ENCODE results near the gene FAXC.
"Not testable (repeated sequence)": the region's sequence is repeated elsewhere in the genome, so short reads cannot be mapped to it uniquely, and the experiment has no call there.

FAXC gene

DNA sequence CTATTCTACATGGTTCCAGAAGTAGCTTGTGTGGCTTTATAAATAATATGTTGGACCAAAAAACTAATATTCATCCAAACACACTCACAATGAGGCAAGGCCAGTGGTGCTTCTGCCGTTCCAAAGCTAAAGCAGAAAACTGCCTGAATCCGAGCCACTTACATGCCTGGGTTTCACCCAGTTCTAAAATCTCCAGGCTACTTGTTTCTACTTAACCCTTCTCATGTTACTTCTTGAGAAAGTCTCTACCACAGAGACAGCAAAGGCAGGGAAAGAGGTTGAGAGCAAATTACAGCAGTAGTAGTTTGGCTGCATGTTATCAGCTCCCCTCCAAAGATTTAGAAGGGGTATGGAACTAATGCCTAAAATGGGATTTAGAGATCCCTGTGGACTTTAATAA is 62.0 kb downstream of the FAXC start:
- no peak for DNase-seq (ENCODE audit: low read depth in 2 of 2)

DNA sequence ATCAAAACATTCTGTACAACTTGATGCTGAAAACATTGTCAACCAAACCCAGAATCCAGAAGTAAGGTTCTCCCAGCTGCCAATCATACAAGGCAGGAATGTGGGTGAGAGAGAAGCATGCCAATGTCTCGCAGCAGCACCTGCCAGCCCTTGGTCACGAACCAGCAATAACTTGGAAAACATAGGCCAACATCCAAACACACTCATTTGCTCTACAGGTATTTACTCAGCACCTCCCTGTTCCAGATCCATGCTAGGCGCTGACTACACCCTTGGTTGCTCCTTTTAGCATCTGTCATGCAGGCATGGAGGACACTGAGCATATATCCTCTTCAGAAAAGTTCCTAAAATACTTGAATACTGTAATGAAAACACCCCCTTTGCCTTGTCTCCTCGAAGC is 63.6 kb downstream of the FAXC start:
- DNase-seq (ENCODE audit: low read depth in 2 of 2), result no peak

DNA sequence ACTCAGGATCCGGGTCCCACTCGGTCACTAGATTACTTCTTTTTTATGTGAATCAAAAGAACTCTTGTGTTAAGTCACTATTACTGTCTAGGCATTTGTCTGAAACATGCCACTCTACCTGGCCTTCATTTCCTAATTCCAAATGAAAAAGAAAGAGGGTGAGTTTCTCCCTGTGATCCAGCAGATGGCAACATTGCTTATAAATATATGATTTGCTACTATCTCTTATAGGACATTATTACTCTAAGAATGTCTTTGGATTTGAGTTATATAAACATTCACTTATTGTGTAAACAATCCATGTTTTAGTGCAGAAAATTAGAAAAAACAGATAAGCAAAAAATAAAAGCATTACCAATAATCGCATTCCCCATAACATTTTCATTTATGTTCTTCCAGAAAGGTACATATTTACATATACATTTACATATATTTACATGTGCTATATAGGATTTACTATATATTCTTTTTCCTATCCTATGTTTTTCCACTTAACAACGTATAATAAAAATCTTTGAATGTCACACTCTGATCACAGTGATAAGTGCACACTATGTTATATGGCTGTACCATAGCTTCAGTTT is 66.9 kb downstream of the FAXC start:
- DNase-seq (ENCODE audit: low read depth in 2 of 2), result no peak

DNA sequence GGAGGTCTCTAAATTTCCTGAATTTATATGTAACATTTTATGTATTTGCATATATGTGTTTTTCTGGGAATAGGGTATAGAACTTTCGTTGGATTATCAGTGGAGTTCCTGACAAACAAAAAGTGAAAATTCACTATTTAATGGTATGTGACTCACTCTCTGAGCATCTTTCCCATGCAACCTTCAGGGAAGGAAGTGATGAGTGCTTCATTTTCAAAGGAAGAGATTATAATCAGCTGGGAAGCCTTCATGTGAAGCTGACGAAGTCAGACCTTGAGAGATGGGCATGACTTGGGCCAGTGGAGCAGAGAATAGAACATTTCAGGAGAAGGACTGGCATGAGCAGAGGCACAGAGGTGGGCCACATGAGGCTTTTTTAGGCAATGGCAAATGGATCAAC is 72.7 kb downstream of the FAXC start:
- no peak for DNase-seq (ENCODE audit: low read depth in 2 of 2)

DNA sequence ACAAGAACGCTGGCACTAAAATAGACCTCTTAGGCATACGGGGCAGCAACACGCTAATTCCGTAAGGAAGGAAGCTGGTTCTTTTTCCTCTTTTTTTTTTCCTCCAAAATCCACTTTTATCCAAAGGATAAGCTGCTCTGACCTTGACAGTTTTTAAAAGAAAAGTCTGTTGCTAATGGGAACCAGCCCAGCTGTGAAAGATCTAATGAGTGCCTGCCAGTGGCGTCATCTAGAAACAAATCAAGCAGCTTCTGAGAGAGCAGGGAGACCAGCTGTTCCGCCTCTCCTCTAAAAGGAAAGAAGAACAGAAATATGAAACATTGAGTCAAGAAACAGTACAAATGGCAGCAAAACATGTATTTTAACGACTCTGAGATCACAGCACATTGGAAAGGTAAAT is 78.6 kb downstream of the FAXC start:
- DNase-seq (ENCODE audit: low read depth in 2 of 2), result no peak

DNA sequence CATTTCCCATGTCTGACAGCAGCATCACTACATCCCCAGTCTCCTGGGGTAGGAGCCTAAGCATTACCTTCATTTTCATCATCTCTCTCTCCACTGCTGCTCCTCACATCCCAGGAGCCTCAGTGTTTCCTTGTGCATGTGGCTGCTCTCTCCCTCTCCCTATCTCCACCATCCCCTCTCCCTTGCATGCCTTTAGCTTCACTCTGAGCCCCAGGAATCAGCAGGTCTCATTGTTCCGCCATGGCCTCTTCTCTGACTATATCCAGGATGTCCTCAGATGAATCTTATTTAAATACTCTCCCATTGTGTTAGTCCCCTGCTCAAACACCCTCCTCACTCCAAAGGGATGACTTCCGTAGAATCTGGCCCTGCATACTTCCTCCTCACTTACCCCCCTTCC is 79.4 kb downstream of the FAXC start:
- no peak for DNase-seq (ENCODE audit: low read depth in 2 of 2)

DNA sequence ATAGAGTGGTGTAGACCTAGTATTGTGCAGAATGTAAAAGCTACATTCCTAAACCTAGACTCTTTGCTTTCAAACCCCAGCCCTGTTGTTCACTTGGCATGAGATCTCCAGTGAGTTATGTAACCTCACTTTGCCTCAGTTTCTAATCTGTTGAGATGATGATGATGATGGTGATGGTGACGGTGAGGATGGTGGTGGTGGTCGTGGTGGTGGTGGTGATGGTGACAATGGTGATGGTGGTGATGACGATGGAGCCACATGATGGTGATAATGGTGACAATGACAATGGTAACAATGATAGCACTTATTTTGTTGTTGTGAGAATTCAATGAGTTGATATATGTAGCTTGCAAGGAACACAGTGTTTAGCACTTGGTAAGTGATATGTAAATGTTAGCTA is 80.3 kb downstream of the FAXC start:
- DNase-seq (ENCODE audit: low read depth in 2 of 2), result no peak

DNA sequence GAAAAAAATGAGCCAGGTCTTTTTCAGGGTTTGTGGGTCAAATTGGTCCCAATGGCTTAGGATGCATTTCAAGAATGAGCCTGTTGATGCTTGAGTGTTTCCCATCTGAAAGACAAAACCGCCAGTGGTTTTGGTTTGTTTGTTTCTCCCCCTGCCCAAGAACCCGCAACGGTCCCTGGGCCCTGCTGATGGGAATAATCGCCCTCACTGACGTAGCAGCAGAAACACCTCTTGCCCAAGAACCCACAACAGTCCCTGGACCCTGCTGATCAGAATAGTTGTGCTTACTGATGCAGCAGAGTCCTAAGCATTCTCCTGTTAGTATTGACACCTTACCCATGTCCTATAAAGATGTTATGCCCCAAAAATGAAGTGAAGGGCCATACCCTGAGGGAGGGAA is 82.5 kb downstream of the FAXC start:
- not testable (repeated sequence) for DNase-seq (ENCODE audit: low read depth in 2 of 2)

DNA sequence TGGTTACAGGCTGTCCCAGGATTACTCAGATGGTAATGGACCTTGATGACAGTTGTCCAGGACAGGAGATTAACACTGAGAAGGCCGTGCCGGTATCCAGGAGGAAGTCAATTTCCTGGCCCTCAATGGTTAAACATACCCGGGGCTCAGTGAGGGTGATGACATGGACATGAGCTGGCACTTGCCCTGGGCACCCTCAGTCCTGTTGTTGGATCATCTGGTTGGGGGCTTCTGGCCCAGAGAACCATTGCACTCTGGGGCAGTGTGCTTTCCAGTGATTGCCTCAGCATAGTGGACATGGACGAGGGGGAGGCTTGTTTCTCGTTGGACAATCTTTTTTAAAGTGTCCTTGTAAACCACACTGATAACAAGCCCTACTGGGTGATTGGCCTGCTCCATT is 84.0 kb downstream of the FAXC start:
- not testable (repeated sequence) for DNase-seq (ENCODE audit: low read depth in 2 of 2)

DNA sequence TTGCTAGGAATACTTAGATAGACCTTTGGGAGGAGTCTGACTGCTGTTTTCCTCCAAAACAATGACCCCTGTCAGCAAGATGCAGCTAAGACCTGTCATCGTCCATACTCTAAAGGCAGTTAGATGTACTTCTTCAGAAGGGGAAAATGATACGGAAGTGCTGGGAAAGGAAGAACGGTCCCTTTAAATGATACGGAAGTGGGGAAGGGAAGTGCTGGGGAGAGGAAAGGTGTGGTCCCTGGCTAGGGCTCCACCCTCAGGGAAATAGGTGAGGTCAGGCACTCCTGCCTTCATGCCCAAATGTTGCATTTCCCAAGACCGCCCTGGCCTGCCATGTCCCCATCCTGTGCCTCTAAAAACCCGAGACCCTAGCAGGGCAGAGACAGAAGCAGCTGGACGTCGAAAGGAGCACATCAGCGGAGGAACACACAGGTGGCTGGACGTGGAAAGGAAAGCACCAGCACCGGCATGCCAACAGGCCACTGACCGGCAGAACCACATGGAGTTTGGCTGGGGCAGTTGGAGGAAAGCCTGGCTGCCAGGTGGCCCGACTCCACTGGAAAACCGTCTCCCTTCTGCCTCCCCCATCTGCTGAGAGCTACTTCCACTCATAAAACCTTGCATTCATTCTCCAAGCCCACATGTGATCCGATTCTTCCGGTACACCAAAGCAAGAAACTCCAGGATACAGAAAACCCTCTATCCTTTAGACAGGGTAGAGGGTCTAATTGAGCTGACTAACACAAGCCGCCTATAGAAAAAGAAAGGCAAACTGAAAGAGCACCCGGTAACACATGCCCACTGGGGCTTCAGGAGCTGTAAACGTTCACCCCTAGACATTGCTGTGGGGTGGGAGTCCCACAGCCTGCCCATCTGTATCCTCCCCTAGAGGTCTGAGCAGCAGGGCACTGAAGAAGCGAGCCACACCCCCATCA is 94.6 kb downstream of the FAXC start:
- no peak for DNase-seq (ENCODE audit: low read depth in 2 of 2)

DNA sequence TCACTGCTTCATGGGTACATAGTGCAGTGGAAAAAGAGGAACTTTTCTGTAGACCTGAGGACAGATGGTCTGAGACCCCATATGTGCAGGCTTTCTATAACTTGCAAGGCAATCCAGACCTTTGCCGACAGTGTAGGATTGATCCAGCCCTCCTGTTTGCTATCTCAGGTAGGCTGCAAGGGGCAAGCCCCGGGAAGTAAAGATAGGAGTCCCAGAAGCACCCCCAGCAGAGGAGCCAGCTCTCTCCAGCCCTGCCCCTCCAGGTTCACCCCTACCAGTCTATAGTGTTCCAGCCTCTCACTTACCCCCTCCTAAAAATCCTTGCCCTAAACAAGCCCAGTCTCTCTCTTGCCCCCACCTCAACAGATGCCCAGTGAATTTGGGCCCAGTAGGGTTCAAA is 96.2 kb downstream of the FAXC start:
- no peak for DNase-seq (ENCODE audit: low read depth in 2 of 2)

DNA sequence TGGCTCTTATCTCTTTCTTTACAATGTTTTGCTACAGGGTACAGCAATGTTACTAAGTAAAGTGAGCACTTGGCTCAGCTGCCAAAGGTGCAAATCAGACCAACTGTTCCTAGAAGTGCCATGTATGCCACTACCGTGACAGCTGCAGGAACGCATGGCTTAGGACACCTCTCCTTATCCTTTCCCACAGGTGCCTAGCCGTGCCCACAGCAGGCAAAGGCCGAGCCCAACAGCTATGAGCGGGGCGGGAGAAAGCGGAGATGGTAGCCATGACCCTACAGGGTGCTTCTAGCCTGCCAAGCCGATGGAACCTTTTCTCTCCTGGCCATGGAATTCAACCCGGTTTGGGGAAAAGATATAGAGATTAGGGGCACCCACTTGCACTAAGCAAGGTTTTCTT is 97.1 kb downstream of the FAXC start:
- DNase-seq (ENCODE audit: low read depth in 2 of 2), result no peak

DNA sequence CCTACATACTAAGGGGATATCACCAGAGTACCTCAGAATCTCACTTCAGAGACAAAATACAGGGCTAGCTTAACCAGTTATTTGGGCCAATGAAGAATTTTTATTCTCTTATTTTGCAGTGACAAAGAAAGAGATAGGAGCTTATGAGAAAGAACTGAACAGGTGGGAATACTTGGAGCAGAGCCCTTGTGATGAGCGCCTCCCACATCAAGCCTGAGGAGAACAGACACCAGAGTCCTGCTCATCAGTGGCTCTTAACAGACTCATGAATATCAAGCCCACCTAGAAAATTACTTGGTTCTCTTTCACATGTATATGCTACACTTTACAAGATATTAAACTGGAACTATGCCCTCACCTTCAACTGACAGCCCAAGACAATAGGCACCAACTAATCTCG is 99.0 kb downstream of the FAXC start:
- no peak for DNase-seq (ENCODE audit: low read depth in 2 of 2)

DNA sequence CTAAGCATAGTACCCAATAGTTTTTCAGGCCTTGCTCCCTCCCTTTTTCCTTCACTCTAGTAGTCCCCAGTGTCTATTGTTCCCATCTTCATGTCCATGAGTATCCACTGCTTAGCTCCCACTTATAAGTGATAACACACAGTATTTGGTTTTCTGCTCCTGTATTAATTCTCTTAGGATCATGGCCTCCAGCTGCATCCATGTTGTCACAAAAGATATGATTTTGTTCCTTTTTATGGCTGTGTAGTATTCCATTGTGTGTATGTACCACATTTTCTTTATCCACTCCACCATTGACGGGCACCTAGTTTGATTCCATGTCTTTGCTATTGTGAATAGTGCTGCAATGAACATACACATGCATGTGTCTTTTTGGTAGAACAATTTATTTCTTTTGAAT is 102.9 kb downstream of the FAXC start:
- no peak for DNase-seq (ENCODE audit: low read depth in 2 of 2)

DNA sequence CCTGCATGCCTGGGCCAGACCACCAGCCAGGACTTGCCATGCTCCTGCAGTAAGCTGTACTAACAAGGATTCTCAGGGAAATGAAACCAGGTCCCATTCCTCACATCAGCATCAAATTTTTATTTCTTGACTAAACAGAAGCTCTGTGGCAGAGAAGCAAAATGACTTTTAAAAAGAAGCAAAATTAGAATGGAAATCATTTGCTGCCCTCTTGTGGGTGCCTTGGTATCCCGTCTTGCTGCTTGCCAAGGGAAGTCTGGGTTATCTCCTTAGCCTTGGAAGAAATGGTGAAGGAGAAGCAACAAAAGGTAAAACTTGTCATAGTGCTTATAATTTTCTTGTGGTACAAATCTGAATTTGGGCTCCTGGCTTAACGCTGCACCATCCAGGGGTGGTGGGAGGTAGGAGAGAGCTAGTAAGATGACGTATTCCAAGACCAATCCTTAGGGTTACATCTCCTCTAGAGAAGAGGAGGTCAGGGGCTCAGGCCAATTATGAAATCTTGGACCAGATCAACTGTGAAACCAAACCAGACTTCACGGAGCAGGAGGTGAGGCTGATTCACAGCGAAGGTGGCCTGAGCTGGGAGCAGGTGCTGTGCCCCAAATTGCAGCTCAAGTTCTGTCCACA is 107.5 kb downstream of the FAXC start:
- DNase-seq (ENCODE audit: low read depth in 2 of 2), result no peak

DNA sequence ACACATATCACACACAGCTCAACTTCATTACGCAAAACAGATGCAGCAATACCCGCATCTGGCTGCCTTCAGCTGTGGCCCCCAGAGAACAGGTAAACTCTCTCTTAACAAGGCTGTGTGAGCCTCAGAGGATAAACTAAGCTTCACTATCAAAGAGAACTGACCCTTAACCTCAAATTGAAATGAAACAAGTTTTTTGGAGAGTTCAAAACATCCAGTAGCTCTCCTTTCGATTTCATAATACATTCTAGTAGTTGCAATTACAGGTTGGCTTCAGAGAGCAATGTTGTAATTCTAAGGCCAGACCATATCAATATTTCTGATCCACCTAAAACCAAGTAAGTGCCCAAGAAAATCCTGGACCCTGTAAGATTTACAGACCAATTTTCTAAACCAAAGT is 113.5 kb downstream of the FAXC start:
- no peak for DNase-seq (ENCODE audit: low read depth in 2 of 2)

DNA sequence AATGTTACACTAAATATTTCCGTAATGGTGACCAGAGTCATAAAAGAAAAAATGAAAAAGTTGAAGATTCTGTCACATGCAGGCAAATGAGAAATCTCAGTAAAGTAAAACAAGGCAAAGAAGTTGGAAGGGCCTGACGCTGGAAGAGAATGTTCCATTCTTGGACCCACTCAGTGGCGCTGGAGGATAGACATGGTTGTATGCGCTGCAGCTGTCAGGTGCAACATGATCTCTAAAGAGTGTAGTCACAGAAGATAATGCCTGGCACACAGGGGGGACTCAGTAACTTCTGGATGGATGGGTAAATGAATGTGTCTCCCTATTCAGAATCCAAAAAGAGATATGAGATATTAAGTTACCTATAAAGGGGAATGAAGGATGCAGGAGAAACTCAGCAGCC is 116.3 kb downstream of the FAXC start:
- DNase-seq (ENCODE audit: low read depth in 2 of 2), result no peak

DNA sequence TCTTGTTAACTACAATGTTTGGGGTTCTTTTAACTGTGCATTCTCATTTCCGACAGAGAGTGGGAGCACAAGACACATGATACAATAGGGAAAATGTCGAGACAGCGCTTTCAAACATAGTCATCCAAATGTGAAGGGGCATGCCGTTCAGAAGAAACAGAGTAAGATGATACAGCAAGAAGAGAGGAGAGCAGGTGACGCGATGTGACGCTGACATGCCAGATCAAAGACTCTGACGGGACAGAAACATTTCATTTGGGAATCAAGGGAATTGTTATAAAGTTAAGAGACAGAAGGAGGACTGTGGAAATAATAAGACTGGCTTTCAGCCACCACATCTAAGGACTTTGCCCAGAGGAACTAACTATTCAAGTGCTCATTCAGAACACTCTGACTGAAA is 117.4 kb downstream of the FAXC start:
- DNase-seq (ENCODE audit: low read depth in 2 of 2), result no peak

DNA sequence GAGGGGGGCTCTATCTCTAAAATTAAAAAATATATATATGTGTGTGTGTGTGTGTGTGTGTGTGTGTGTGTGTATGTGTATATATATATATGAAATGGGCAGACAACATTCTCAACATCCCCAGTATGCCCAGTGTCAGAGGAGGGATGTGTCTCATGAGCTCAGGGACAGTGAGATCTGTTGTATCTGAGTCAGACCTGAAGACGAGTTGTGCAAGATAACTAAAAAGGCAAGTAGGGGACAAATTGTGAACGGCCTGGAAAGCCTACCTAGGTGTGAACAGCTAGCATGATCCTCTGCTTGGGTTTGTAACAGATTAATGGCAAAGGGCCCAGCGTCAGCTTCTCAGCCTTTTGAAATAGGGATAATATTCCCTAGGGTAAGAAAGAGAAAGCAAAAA is 124.3 kb downstream of the FAXC start:
- DNase-seq (ENCODE audit: low read depth in 2 of 2), result no peak

Data from activated CD8-positive, alpha-beta memory T cell treated with anti-CD3 and anti-CD28 coated beads for 4 hours (primary cell).